OCI-LY7 (cell line): ENCODE results near the gene DENND1A. TPM values are rescaled to one million over a fixed set of nuclear protein-coding genes. Genes with fewer than 3 reads are reported as not detected.

Experiments used
- BruUV-seq: library from RNA; stranded (reverse); fragments of 400-500 nt; replicated peaks from 2 replicates; lab custom pipeline; 2021; lab: Mats Ljungman, UMichigan
- CTCF ChIA-PET: fragments of 300-600 bp; sonication (Branson Sonifier 250); formaldehyde crosslinking; loops from one replicate; lab custom pipeline; 2022; ENCODE audit warnings: antibody characterized with exemption; ENCODE audit not compliant: unreplicated experiment; lab: Charles Lee
- POLR2A ChIA-PET: fragments of 300-600 bp; sonication (Branson Sonifier 250); formaldehyde crosslinking; loops from one replicate; lab custom pipeline; 2022; ENCODE audit warnings: antibody characterized with exemption; lab: Charles Lee
- DNase-seq: peaks from one replicate; pipeline ENCODE4 v3.0.0-alpha.2; 2015; ENCODE audit warnings: low spot score
- H2AFZ ChIP-seq: fragments of 200-600 bp; sonication (generic), shearing (Covaris generic); 2 replicates; pipeline ENCODE4 v1.6.1; 2014; ENCODE audit warnings: mild to moderate bottlenecking, antibody characterized with exemption, low read length, moderate library complexity
- H3K27ac ChIP-seq: fragments of 200-600 bp; sonication (generic); 2 replicates; pipeline ENCODE4 v1.5.1; 2014; ENCODE audit warnings: mixed run types, low read depth, mild to moderate bottlenecking, moderate library complexity, low read length, inconsistent platforms; ENCODE audit not compliant: poor library complexity, severe bottlenecking
- H3K36me3 ChIP-seq: fragments of 200-600 bp; sonication (generic); 2 replicates; pipeline ENCODE4 v1.6.1; 2014; ENCODE audit warnings: mild to moderate bottlenecking, antibody characterized with exemption, low read length, moderate library complexity, mixed read lengths; ENCODE audit not compliant: insufficient read depth
- H3K4me1 ChIP-seq: fragments of 200-600 bp; sonication (generic); 2 replicates; pipeline ENCODE4 v1.5.1; 2014; ENCODE audit warnings: mild to moderate bottlenecking, low read length; ENCODE audit not compliant: insufficient read depth, poor library complexity, severe bottlenecking
- H3K4me2 ChIP-seq: fragments of 200-600 bp; sonication (generic); 2 replicates; pipeline ENCODE4 v1.6.1; 2014; ENCODE audit warnings: mild to moderate bottlenecking, low read length
- H3K4me3 ChIP-seq: fragments of 200-600 bp; sonication (generic); 2 replicates; pipeline ENCODE4 v1.5.1; 2014; ENCODE audit warnings: mild to moderate bottlenecking, low read depth, low read length; ENCODE audit not compliant: poor library complexity, severe bottlenecking
- H3K79me2 ChIP-seq: fragments of 200-600 bp; sonication (generic); 2 replicates; pipeline ENCODE4 v1.6.1; 2016; ENCODE audit warnings: low read depth, mild to moderate bottlenecking, low read length, moderate library complexity, mixed read lengths; ENCODE audit not compliant: insufficient read depth
- H3K9me2 ChIP-seq: fragments of 200-600 bp; sonication (generic); 2 replicates; pipeline ENCODE4 v1.6.1; 2016; ENCODE audit warnings: mild to moderate bottlenecking, low read length, mixed read lengths; ENCODE audit not compliant: insufficient read depth
- H3K9me3 ChIP-seq: fragments of 200-600 bp; sonication (generic); 2 replicates; pipeline ENCODE4 v1.6.1; 2014; ENCODE audit warnings: mild to moderate bottlenecking, mixed run types, low read length, mixed read lengths
- H4K20me1 ChIP-seq: fragments of 200-600 bp; sonication (generic); 2 replicates; pipeline ENCODE4 v1.6.1; 2014; ENCODE audit warnings: mild to moderate bottlenecking, antibody characterized with exemption, low read length, moderate library complexity, mixed read lengths; ENCODE audit not compliant: insufficient read depth
- CTCF ChIP-seq: fragments of 200-600 bp; sonication (generic); conservative IDR thresholded peaks from 2 replicates; pipeline ENCODE4 v1.5.1; 2014; ENCODE audit warnings: mild to moderate bottlenecking, antibody characterized with exemption, low read length, moderate library complexity, mixed read lengths
- EZH2phosphoT487 ChIP-seq: fragments of 200-600 bp; sonication (generic); IDR thresholded peaks from 2 replicates; pipeline ENCODE4 v1.6.1; 2018; ENCODE audit warnings: low read depth, borderline replicate concordance, mild to moderate bottlenecking, mixed run types, antibody characterized with exemption, low read length, moderate library complexity, mixed read lengths
- intact Hi-C: fragments of 100-400 bp; cut with micrococcal nuclease; formaldehyde crosslinking; loops from one replicate; pipeline ENCODE4 v1.10.0; 2022; ENCODE audit not compliant: unreplicated experiment
- total RNA-seq, 2 experiments: library from RNA; depleted of rRNA in 1 of 2; stranded (reverse); fragments of >200 nt in 1 of 2; shearing (Covaris generic) in 1 of 2; gene quantifications; 2 replicates each; pipeline ENCODE4 v1.2.3, GENCODE V29; 2014 to 2022

The DENND1A gene
- total RNA-seq, 2 experiments from 2014 or later: 17.9 to 36.3 TPM

GRCh38 chr9:123568691-123569688 is 360.9 kb downstream of the DENND1A start:
- no peak overlapping the region for H3K4me3 ChIP-seq
- DNase-seq: no peak
- H3K4me1 ChIP-seq: no peaks in the 10 kb centered on the region
- no TSS peak for BruUV-seq
- H3K4me2 ChIP-seq: no peak overlapping the region
- H3K9me3 ChIP-seq: no peaks in the 10 kb centered on the region
- TF ChIP-seq EZH2phosphoT487 (no peak), CTCF (no peak)
- ChIA-PET CTCF (no interaction called here), POLR2A (interaction anchor here (0.7 to 1.1 kb wide), 3 partner anchors 9 to 301 kb away, joined by 3 to 4 read pairs (median 3); no protein-coding TSS in a partner anchor)
- intact Hi-C loops: no loop called here
- no peaks in the 10 kb centered on the region for H3K79me2 ChIP-seq
- H3K36me3 ChIP-seq: no peaks in the 10 kb centered on the region
- no peaks in the 10 kb centered on the region for H4K20me1 ChIP-seq
- H3K9me2 ChIP-seq: no peaks in the 10 kb centered on the region
- H2AFZ ChIP-seq: no peak overlapping the region
- no peak overlapping the region for H3K27ac ChIP-seq

- H2AFZ ChIP-seq: no peak overlapping the region
- H3K27ac ChIP-seq: no peak overlapping the region
- no peak for DNase-seq
- H3K4me3 ChIP-seq: no peak overlapping the region
- TF ChIP-seq CTCF (no peak), EZH2phosphoT487 (no peak)
- no peaks in the 10 kb centered on the region for H3K79me2 ChIP-seq
- ChIA-PET CTCF (interaction anchor here (0.6 kb wide), 1 partner anchor 55 kb away, joined by 3 read pairs; no protein-coding TSS in a partner anchor), POLR2A (interaction anchor here (0.6 kb wide), 1 partner anchor 374 kb away, joined by 3 read pairs; no protein-coding TSS in a partner anchor)
- BruUV-seq: no TSS peak
- H3K4me2 ChIP-seq: no peak overlapping the region
- no peaks in the 10 kb centered on the region for H4K20me1 ChIP-seq
- intact Hi-C loops: no loop called here
- no peaks in the 10 kb centered on the region for H3K9me3 ChIP-seq
- no peaks in the 10 kb centered on the region for H3K9me2 ChIP-seq
- H3K36me3 ChIP-seq: no peaks in the 10 kb centered on the region
- no peaks in the 10 kb centered on the region for H3K4me1 ChIP-seq
Observed at GRCh38 chr9:123567013-123567412, 362.9 kb downstream of the DENND1A start.
